H1 (cell line): ENCODE results near the gene AHDC1. TPM values are rescaled to one million over a fixed set of nuclear protein-coding genes. Genes with fewer than 3 reads are reported as not detected.

Source experiments
- CTCF ChIA-PET: fragments of 300-600 bp; sonication (Branson Sonifier 250); formaldehyde crosslinking; loops from one replicate; lab custom pipeline; 2021; ENCODE audit not compliant: partially characterized antibody; lab: Charles Lee
- POLR2A ChIA-PET: fragments of 300-600 bp; sonication (Branson Sonifier 250); formaldehyde crosslinking; loops from one replicate; lab custom pipeline; 2021; ENCODE audit warnings: inconsistent platforms; ENCODE audit not compliant: partially characterized antibody; lab: Charles Lee
- DNase-seq, 2 experiments: peaks; one replicate each; pipeline versions ENCODE4 v3.0.0 to v3.0.0-alpha.2; 2010 to 2022; ENCODE audit warnings: low spot score in 2 of 2, low read depth in 1 of 2, mixed read lengths in 1 of 2
- FAIRE-seq: peaks from 2 replicates; lab custom pipeline; 2011; peaks lifted over from hg19 to GRCh38; lab: Jason Lieb, UNC
- H2AFZ ChIP-seq: 2 replicates; pipeline ENCODE4 v1.8.1; 2012; ENCODE audit warnings: low read length, inconsistent platforms
- H2AK5ac ChIP-seq: 2 replicates; pipeline ENCODE4 v1.6.1; 2013; ENCODE audit warnings: low read depth, low read length
- H2BK120ac ChIP-seq: replicated peaks from 2 replicates; pipeline ENCODE3; 2013; ENCODE audit warnings: low read depth, low read length, inconsistent platforms
- H2BK12ac ChIP-seq: 2 replicates; pipeline ENCODE4 v1.6.1; 2013; ENCODE audit warnings: low read depth, low read length
- H2BK15ac ChIP-seq: 2 replicates; pipeline ENCODE4 v1.6.1; 2013; ENCODE audit warnings: low read length
- H2BK20ac ChIP-seq: 2 replicates; pipeline ENCODE4 v1.6.1; 2013; ENCODE audit warnings: low read length
- H2BK5ac ChIP-seq: 2 replicates; pipeline ENCODE4 v1.6.1; 2013; ENCODE audit warnings: low read depth, low read length
- H3K14ac ChIP-seq: 2 replicates; pipeline ENCODE4 v1.6.1; 2013; ENCODE audit warnings: inconsistent platforms; ENCODE audit not compliant: insufficient read length
- H3K18ac ChIP-seq: 2 replicates; pipeline ENCODE4 v1.6.1; 2013; ENCODE audit warnings: low read length; ENCODE audit errors: extremely low read depth
- H3K23ac ChIP-seq: 2 replicates; pipeline ENCODE4 v1.6.1; 2013; ENCODE audit warnings: inconsistent platforms; ENCODE audit not compliant: insufficient read length
- H3K23me2 ChIP-seq: 2 replicates; pipeline ENCODE4 v1.6.1; 2013; ENCODE audit warnings: low read depth, low read length
- H3K27ac ChIP-seq: 2 replicates; pipeline ENCODE4 v1.6.1; 2011; ENCODE audit warnings: low read depth, low read length, inconsistent platforms
- H3K27me3 ChIP-seq, 4 experiments: replicated peaks in 1 of 4; 1 replicate in 1 of 4; 2 replicates in 3 of 4; pipeline versions ENCODE4 v1.6.1 to v1.8.1; 2011 to 2013; ENCODE audit warnings: low read length in 3 of 4, mild to moderate bottlenecking in 3 of 4, inconsistent platforms in 2 of 4, mixed read lengths in 2 of 4, moderate library complexity in 1 of 4; ENCODE audit not compliant: control insufficient read depth in 3 of 4, insufficient read depth in 3 of 4; ENCODE audit errors: extremely low read depth in 1 of 4
- H3K36me3 ChIP-seq, 4 experiments: 2 replicates each; pipeline versions ENCODE4 v1.6.1 to v1.8.1; 2011 to 2013; ENCODE audit warnings: mild to moderate bottlenecking in 4 of 4, low read length in 3 of 4, moderate library complexity in 2 of 4, control low read depth in 1 of 4, inconsistent platforms in 1 of 4; ENCODE audit not compliant: insufficient read depth in 4 of 4, control insufficient read depth in 2 of 4
- H3K4ac ChIP-seq: replicated peaks from 2 replicates; pipeline ENCODE3; 2013; ENCODE audit warnings: low read length, low read depth, mixed read lengths, inconsistent platforms; ENCODE audit not compliant: insufficient read length
- H3K4me1 ChIP-seq, 4 experiments: replicated peaks in 1 of 4; 1 replicate in 1 of 4; 2 replicates in 3 of 4; pipeline versions ENCODE4 v1.6.1 to v1.8.1; 2011 to 2013; ENCODE audit warnings: low read length in 3 of 4, inconsistent platforms in 2 of 4, mixed read lengths in 1 of 4; ENCODE audit not compliant: insufficient read depth in 4 of 4, control insufficient read depth in 3 of 4
- H3K4me2 ChIP-seq, 2 experiments: 2 replicates each; pipeline versions ENCODE4 v1.6.1 to v1.8.1; 2011 to 2013; ENCODE audit warnings: low read depth in 2 of 2, low read length in 2 of 2, control low read depth in 1 of 2, inconsistent platforms in 1 of 2, mild to moderate bottlenecking in 1 of 2; ENCODE audit not compliant: insufficient read depth in 1 of 2
- H3K4me3 ChIP-seq, 4 experiments: fragments of 200-600, 300-600 bp in 1 of 4; sonication (generic), shearing (Covaris generic), sonication (Bioruptor Twin) in 1 of 4; 2 replicates each; pipeline versions ENCODE4 v1.5.1 to v1.8.1; 2011 to 2016; ENCODE audit warnings: low read length in 4 of 4, low read depth in 3 of 4, control low read depth in 2 of 4, inconsistent platforms in 2 of 4, mild to moderate bottlenecking in 2 of 4, mixed read lengths in 1 of 4, moderate library complexity in 1 of 4; ENCODE audit not compliant: insufficient read depth in 2 of 4; ENCODE audit errors: extremely low read depth in 1 of 4
- H3K56ac ChIP-seq: replicated peaks from 2 replicates; pipeline ENCODE3; 2013; ENCODE audit warnings: low read depth, mild to moderate bottlenecking, mixed read lengths, low read length, inconsistent platforms; ENCODE audit not compliant: insufficient read length
- H3K79me1 ChIP-seq: 2 replicates; pipeline ENCODE4 v1.6.1; 2013; ENCODE audit warnings: low read depth, low read length, control low read depth
- H3K79me2 ChIP-seq, 2 experiments: 2 replicates each; pipeline versions ENCODE4 v1.6.1 to v1.8.1; 2012 to 2013; ENCODE audit warnings: low read length in 2 of 2, mild to moderate bottlenecking in 2 of 2, inconsistent platforms in 1 of 2; ENCODE audit not compliant: insufficient read depth in 2 of 2, control insufficient read depth in 1 of 2
- H3K9ac ChIP-seq, 4 experiments: replicated peaks in 1 of 4; 1 replicate in 1 of 4; 2 replicates in 3 of 4; pipeline versions ENCODE4 v1.6.1 to v1.8.1; 2011 to 2013; ENCODE audit warnings: low read depth in 3 of 4, low read length in 3 of 4, control low read depth in 2 of 4, mild to moderate bottlenecking in 2 of 4, moderate library complexity in 2 of 4, inconsistent platforms in 1 of 4; ENCODE audit errors: extremely low read depth in 1 of 4
- H3K9me3 ChIP-seq, 2 experiments: 2 replicates each; pipeline versions ENCODE4 v1.6.1 to v1.8.1; 2012 to 2013; ENCODE audit warnings: mild to moderate bottlenecking in 2 of 2, moderate library complexity in 2 of 2, control low read depth in 1 of 2, inconsistent platforms in 1 of 2, low read depth in 1 of 2, low read length in 1 of 2, mixed read lengths in 1 of 2; ENCODE audit not compliant: insufficient read depth in 2 of 2
- H4K20me1 ChIP-seq, 2 experiments: replicated peaks in 1 of 2; 2 replicates each; pipeline versions ENCODE3 to v1.8.1; 2011 to 2013; ENCODE audit warnings: inconsistent platforms in 2 of 2, low read length in 2 of 2, mild to moderate bottlenecking in 1 of 2; ENCODE audit not compliant: insufficient read depth in 2 of 2, control insufficient read depth in 1 of 2
- H4K5ac ChIP-seq: 2 replicates; pipeline ENCODE4 v1.6.1; 2013; ENCODE audit warnings: low read length, low read depth, mixed read lengths, inconsistent platforms; ENCODE audit not compliant: insufficient read length
- H4K8ac ChIP-seq: 2 replicates; pipeline ENCODE4 v1.8.0; 2013; ENCODE audit warnings: mild to moderate bottlenecking, moderate library complexity, low read length, inconsistent platforms; ENCODE audit not compliant: insufficient read depth; ENCODE audit errors: extremely low read depth
- H4K91ac ChIP-seq: replicated peaks from 2 replicates; pipeline ENCODE3; 2013; ENCODE audit warnings: low read length, mixed read lengths, inconsistent platforms; ENCODE audit not compliant: insufficient read length
- BACH1 ChIP-seq: IDR thresholded peaks from 2 replicates; pipeline ENCODE4 v1.6.1; 2012; ENCODE audit warnings: low read length, improper control_type of control experiment
- EP300 ChIP-seq, 2 experiments: IDR thresholded peaks; 1 replicate in 1 of 2; 2 replicates in 1 of 2; pipeline ENCODE4 v1.6.1; 2011 to 2012; ENCODE audit warnings: low read depth in 2 of 2, low read length in 2 of 2, mild to moderate bottlenecking in 2 of 2, borderline replicate concordance in 1 of 2, inconsistent platforms in 1 of 2, moderate library complexity in 1 of 2
- FOSL1 ChIP-seq: IDR thresholded peaks from 2 replicates; pipeline ENCODE4 v1.6.1; 2011; ENCODE audit warnings: mild to moderate bottlenecking, low read depth, low read length, moderate library complexity; ENCODE audit not compliant: insufficient read depth
- JUND ChIP-seq: IDR thresholded peaks from 2 replicates; pipeline ENCODE4 v1.6.1; 2011; ENCODE audit warnings: mild to moderate bottlenecking, improper control_type of control experiment, low read length
- MAFK ChIP-seq: IDR thresholded peaks from 2 replicates; pipeline ENCODE4 v1.6.1; 2012; ENCODE audit warnings: low read depth, mild to moderate bottlenecking, improper control_type of control experiment, low read length
- RBBP5 ChIP-seq: IDR thresholded peaks from 2 replicates; pipeline ENCODE4 v1.7.1; 2012; ENCODE audit warnings: low read depth, mild to moderate bottlenecking, inconsistent platforms, low read length, moderate library complexity, borderline replicate concordance
- SUZ12 ChIP-seq: fragments of 200-600 bp; sonication (generic); IDR thresholded peaks from 2 replicates; pipeline ENCODE4 v1.6.1; 2012; ENCODE audit warnings: mild to moderate bottlenecking, inconsistent platforms, low read length, moderate library complexity, mixed read lengths
- TBP ChIP-seq: IDR thresholded peaks from 2 replicates; pipeline ENCODE4 v1.6.1; 2011; ENCODE audit warnings: low read depth, low read length, improper control_type of control experiment
- ZNF274 ChIP-seq: IDR thresholded peaks from 2 replicates; pipeline ENCODE4 v1.7.0; 2012; ENCODE audit warnings: low read length, borderline replicate concordance; ENCODE audit errors: extremely low read depth
- WGBS, 2 experiments: shearing (Covaris generic) in 1 of 2; methylation state at CpG; one replicate each; pipeline versions ENCODE4 v1.1.6 to v1.1.7; 2013 to 2015; ENCODE audit warnings: low lambda C conversion rate in 2 of 2, mixed read lengths in 2 of 2, inconsistent platforms in 1 of 2, low coverage in 1 of 2, missing lambda C conversion rate in 1 of 2; ENCODE audit not compliant: insufficient replicate concordance in 2 of 2, insufficient coverage in 1 of 2, insufficient read length in 1 of 2; ENCODE audit errors: extremely low coverage in 1 of 2, missing lambda C conversion rate in 1 of 2; 5-methylcytosine and 5-hydroxymethylcytosine counted together
- polyA plus RNA-seq, 7 experiments: library from polyadenylated mRNA; depleted of rRNA in 3 of 7; stranded (reverse) in 5 of 7; unstranded in 2 of 7; fragments of >200 nt in 5 of 7; fragments of 200-250 nt in 2 of 7; gene quantifications; 1 replicate in 5 of 7; 2 replicates in 1 of 7; 4 replicates in 1 of 7; pipeline versions ENCODE4 v1.2.1 to v1.2.3, GENCODE V29; 2011 to 2013; ENCODE audit warnings: missing spikeins in 2 of 7, mixed read lengths in 2 of 7
- total RNA-seq: library from RNA; stranded (reverse); fragmentation: NEBNext Ultra II Directional; extraction: Animal tissue kit (Norgen Biotek cat#: 25700); gene quantifications from 2 replicates; pipeline ENCODE4 v1.2.1, GENCODE V29; 2021
- TF ChIP-seq, protein P1 (sequence below): IDR thresholded peaks from 2 replicates; pipeline ENCODE4 v1.6.1; 2012; ENCODE audit warnings: inconsistent platforms
- TF ChIP-seq, protein P2 (sequence below): IDR thresholded peaks from 2 replicates; pipeline ENCODE4 v1.6.1; 2012; ENCODE audit warnings: low read length, inconsistent platforms

Gene AHDC1
- total and polyA plus RNA-seq, 2 of the 8 experiments (the other 6 are each of a cell fraction or from before 2014, with no cell fraction given): 4.4 to 35.1 TPM

GRCh38 chr1:27543284-27543683, 60.7 kb downstream of the AHDC1 start:
- Histone ChIP-seq H2AFZ (no peak overlapping the region), H3K18ac (0 out of 2 replicates have a peak overlapping the region, but pooled peaks have one; percentile 16), H3K23ac (no peak overlapping the region), H2BK5ac (peak overlapping the region; percentile 80), H3K23me2 (no peaks in the 10 kb centered on the region), H3K36me3 (peaks cover 4 to 14% (median 9%) of the 10 kb centered on the region in 4 experiments; a peak in 4 of 8 replicates), H3K27ac (no peak overlapping the region), H4K8ac (no peak overlapping the region), H4K20me1 (peaks cover 0 to 3% of the 10 kb centered on the region in 2 experiments), H4K91ac (no peak overlapping the region), H3K79me2 (no peaks in the 10 kb centered on the region), H2BK120ac (peak overlapping the region; percentile 5), H3K56ac (no peak overlapping the region), H2BK12ac (0 out of 2 replicates have a peak overlapping the region, but pooled peaks have one; percentile 13), H3K4ac (no peak overlapping the region), H2AK5ac (no peak overlapping the region), H4K5ac (no peak overlapping the region), H2BK20ac (no peak overlapping the region), H3K4me1 (peaks cover 0 to 7% (median 4%) of the 10 kb centered on the region in 4 experiments; a peak in 5 of 7 replicates), H3K4me2 (no peak overlapping the region), H3K27me3 (no peaks in the 10 kb centered on the region), H2BK15ac (no peak overlapping the region), H3K79me1 (no peaks in the 10 kb centered on the region; the same call in 1 of the 2 replicates), H3K14ac (no peak overlapping the region), H3K4me3 (no peak overlapping the region), H3K9me3 (no peaks in the 10 kb centered on the region), H3K9ac (no peak overlapping the region)
- FAIRE-seq (no peak), DNase-seq (no peak)
- ChIA-PET CTCF (interaction anchor here (0.6 to 56.1 kb wide), 11 partner anchors 17 to 667 kb away, joined by 3 to 1807 read pairs (median 3); partner anchors contain the start of gene AHDC1), POLR2A (interaction anchor here (0.6 to 7.2 kb wide), 4 partner anchors 14 to 123 kb away, joined by 3 to 34 read pairs (median 3); no protein-coding TSS in a partner anchor)
- WGBS, 2 experiments: 92% methylated on average over 6 of the region's 6 CpGs; no CpG with 5 or more reads in 1 of the 2 experiments
- TF ChIP-seq MAFK (no peak), FOSL1 (no peak), EP300 (IDR thresholded peaks at IDR 0.05; ENCODE audit: borderline replicate concordance in 1 of 2, low read depth in 2 of 2, low read length in 2 of 2) (no peak), TBP (no peak), ZNF274 (no peak), SUZ12 (no peak), RBBP5 (no peak), BACH1 (no peak), JUND (no peak)
- TF ChIP-seq, protein P1, sequence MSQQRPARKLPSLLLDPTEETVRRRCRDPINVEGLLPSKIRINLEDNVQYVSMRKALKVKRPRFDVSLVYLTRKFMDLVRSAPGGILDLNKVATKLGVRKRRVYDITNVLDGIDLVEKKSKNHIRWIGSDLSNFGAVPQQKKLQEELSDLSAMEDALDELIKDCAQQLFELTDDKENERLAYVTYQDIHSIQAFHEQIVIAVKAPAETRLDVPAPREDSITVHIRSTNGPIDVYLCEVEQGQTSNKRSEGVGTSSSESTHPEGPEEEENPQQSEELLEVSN: no peak
- TF ChIP-seq, protein P2, sequence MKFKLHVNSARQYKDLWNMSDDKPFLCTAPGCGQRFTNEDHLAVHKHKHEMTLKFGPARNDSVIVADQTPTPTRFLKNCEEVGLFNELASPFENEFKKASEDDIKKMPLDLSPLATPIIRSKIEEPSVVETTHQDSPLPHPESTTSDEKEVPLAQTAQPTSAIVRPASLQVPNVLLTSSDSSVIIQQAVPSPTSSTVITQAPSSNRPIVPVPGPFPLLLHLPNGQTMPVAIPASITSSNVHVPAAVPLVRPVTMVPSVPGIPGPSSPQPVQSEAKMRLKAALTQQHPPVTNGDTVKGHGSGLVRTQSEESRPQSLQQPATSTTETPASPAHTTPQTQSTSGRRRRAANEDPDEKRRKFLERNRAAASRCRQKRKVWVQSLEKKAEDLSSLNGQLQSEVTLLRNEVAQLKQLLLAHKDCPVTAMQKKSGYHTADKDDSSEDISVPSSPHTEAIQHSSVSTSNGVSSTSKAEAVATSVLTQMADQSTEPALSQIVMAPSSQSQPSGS: no peak
